A549 (cell line): ENCODE measurements around the gene ATXN7L1. TPM values are rescaled to one million over a fixed set of nuclear protein-coding genes. Genes with fewer than 3 reads are reported as not detected.
"Not testable (repeated sequence)": the region's sequence is repeated elsewhere in the genome, so short reads cannot be mapped to it uniquely, and the experiment has no call there.

Source experiments
- ATAC-seq, 2 experiments: fragments of 200-7000 bp in 1 of 2; fragments of >200 bp in 1 of 2; cut with Nextera tagmentation in 1 of 2; cut with Tn5 transposase in 1 of 2; 3 replicates each; pipeline versions ENCODE4 v1.8.0 to v1.9.1; 2018 to 2020; ENCODE audit warnings: mild to moderate bottlenecking in 1 of 2, moderate library complexity in 1 of 2
- CTCF ChIA-PET: fragments of 300-600 bp; sonication (Branson Sonifier 250); formaldehyde crosslinking; extraction: SDS; loops from one replicate; lab custom pipeline; 2021; ENCODE audit warnings: antibody characterized with exemption, inconsistent platforms; lab: Yijun Ruan, JAX
- POLR2A ChIA-PET: fragments of 350-600 bp; formaldehyde crosslinking; extraction: SDS; loops from one replicate; lab custom pipeline; 2021; ENCODE audit warnings: antibody characterized with exemption, inconsistent platforms; lab: Yijun Ruan, JAX
- DNase-seq, 2 experiments: peaks; one replicate each; pipeline versions ENCODE4 v3.0.0 to v3.0.0-alpha.2; 2011 to 2016; ENCODE audit warnings: low read depth in 1 of 2, low spot score in 1 of 2
- FAIRE-seq: peaks from 2 replicates; lab custom pipeline; 2011; peaks lifted over from hg19 to GRCh38; lab: Jason Lieb, UNC
- H3K27ac ChIP-seq, 2 experiments: fragments of >200 bp; sonication (Bioruptor Twin); formaldehyde crosslinking; 3 replicates each; pipeline ENCODE4 v1.5.1; 2016 to 2017
- H3K4me1 ChIP-seq: fragments of >200 bp; sonication (Bioruptor Twin); formaldehyde crosslinking; 3 replicates; pipeline ENCODE4 v1.6.1; 2016
- H3K4me2 ChIP-seq: fragments of >200 bp; sonication (Bioruptor Twin); formaldehyde crosslinking; 3 replicates; pipeline ENCODE4 v1.6.1; 2016
- H3K4me3 ChIP-seq: fragments of >200 bp; sonication (Bioruptor Twin); formaldehyde crosslinking; 3 replicates; pipeline ENCODE4 v1.5.1; 2016
- H3K9me3 ChIP-seq: fragments of >200 bp; sonication (Bioruptor Twin); formaldehyde crosslinking; 3 replicates; pipeline ENCODE4 v1.6.1; 2016
- ATOH8 ChIP-seq: fragments of 250-450 bp; sonication (Bioruptor Pico); IDR thresholded peaks from 2 replicates; pipeline ENCODE4 v1.5.0; 2020; ENCODE audit warnings: low read depth, mild to moderate bottlenecking, moderate library complexity
- BCL3 ChIP-seq: fragments of >200 bp; sonication (Bioruptor Twin); formaldehyde crosslinking; IDR thresholded peaks from 3 replicates; pipeline ENCODE4 v1.6.1; 2016
- HEYL ChIP-seq: fragments of 250-450 bp; sonication (Bioruptor Pico); IDR thresholded peaks from 2 replicates; pipeline ENCODE4 v1.8.0; 2021; ENCODE audit warnings: mild to moderate bottlenecking, moderate library complexity
- HOXB13 ChIP-seq: fragments of 250-450 bp; sonication (Bioruptor Pico); IDR thresholded peaks from 2 replicates; pipeline ENCODE4 v1.5.0; 2020; ENCODE audit warnings: low read depth, mild to moderate bottlenecking, moderate library complexity
- JUN ChIP-seq, 2 experiments: fragments of >200 bp; sonication (Bioruptor Twin); formaldehyde crosslinking; IDR thresholded peaks; 2 replicates in 1 of 2; 3 replicates in 1 of 2; pipeline ENCODE4 v1.6.1; 2016 to 2017
- MAZ ChIP-seq: fragments of 150-350 bp; IDR thresholded peaks from 2 replicates; pipeline ENCODE4 v1.6.1; 2014; ENCODE audit warnings: antibody characterized with exemption, low read depth, low read length, borderline replicate concordance
- NR3C1 ChIP-seq: fragments of >200 bp; sonication (Bioruptor Twin); formaldehyde crosslinking; IDR thresholded peaks from 3 replicates; pipeline ENCODE4 v1.6.1; 2017
- PBX3 ChIP-seq: IDR thresholded peaks from 2 replicates; pipeline ENCODE4 v1.6.1; 2012
- RAD21 ChIP-seq, 2 experiments: fragments of >200 bp in 1 of 2; sonication (Bioruptor Twin) in 1 of 2; formaldehyde crosslinking in 1 of 2; IDR thresholded peaks in 1 of 2; conservative IDR thresholded peaks in 1 of 2; 2 replicates in 1 of 2; 3 replicates in 1 of 2; pipeline ENCODE4 v1.6.1; 2012 to 2018; ENCODE audit warnings: inconsistent platforms in 1 of 2
- RFX5 ChIP-seq: fragments of 450-650 bp; IDR thresholded peaks from 2 replicates; pipeline ENCODE4 v1.7.1; 2014; ENCODE audit warnings: antibody characterized with exemption, mild to moderate bottlenecking, moderate library complexity
- RNF2 ChIP-seq: fragments of 200-600 bp; sonication (generic); IDR thresholded peaks from 2 replicates; pipeline ENCODE4 v1.6.1; 2016; ENCODE audit warnings: low read depth, mild to moderate bottlenecking, antibody characterized with exemption, moderate library complexity, borderline replicate concordance
- TFCP2L1 ChIP-seq: fragments of 250-450 bp; sonication (Bioruptor Pico); IDR thresholded peaks from 2 replicates; pipeline ENCODE4 v1.5.0; 2021; ENCODE audit warnings: mild to moderate bottlenecking
- USF2 ChIP-seq: fragments of 450-650 bp; IDR thresholded peaks from 2 replicates; pipeline ENCODE4 v1.6.1; 2014; ENCODE audit warnings: antibody characterized with exemption
- ZC3H11A ChIP-seq: fragments of 450-650 bp; IDR thresholded peaks from 2 replicates; pipeline ENCODE4 v1.6.1; 2014; ENCODE audit warnings: antibody characterized with exemption, mild to moderate bottlenecking
- WGBS: methylation state at CpG from one replicate; pipeline ENCODE4 v1.1.6; 2017; ENCODE audit errors: missing lambda C conversion rate; 5-methylcytosine and 5-hydroxymethylcytosine counted together
- polyA plus RNA-seq, 4 experiments: library from polyadenylated mRNA; depleted of rRNA in 3 of 4; stranded (reverse); fragments of >200 nt; fragmentation: RNase III in 1 of 4; extraction: RNeasy Plus Mini Kit Qiagen cat#74134 plus additional on column Dnase treatment in 1 of 4; gene quantifications; 2 replicates in 3 of 4; 3 replicates in 1 of 4; pipeline ENCODE4 v1.2.3, GENCODE V29; 2011 to 2017

The ATXN7L1 gene
- polyA plus RNA-seq, 2 of the 4 experiments (the other 2 are of a cell fraction) = 4.5 to 5.7 TPM

GRCh38 chr7:105698531-105698930, 177.9 kb downstream of the ATXN7L1 start:
- TF ChIP-seq RFX5 (no peak), NR3C1 (no peak), TFCP2L1 (CRISPR knock-in tag) (no peak), JUN (IDR thresholded peaks at IDR 0.05) (no peak), RNF2 (no peak), HEYL (no peak), ZC3H11A (no peak), PBX3 (no peak)
- no peak overlapping the region for H3K4me3 ChIP-seq
- no peaks in the 10 kb centered on the region for H3K4me1 ChIP-seq
- CTCF ChIA-PET = interaction anchor here (1.8 kb wide), 1 partner anchor 62 kb away, joined by 6 read pairs; no protein-coding TSS in a partner anchor
- no peak overlapping the region for H3K27ac ChIP-seq
- 83% methylated on average over 6 of the region's 6 CpGs for WGBS
- FAIRE-seq (no peak), ATAC-seq (no peak), DNase-seq (no peak)
- POLR2A ChIA-PET = no interaction called here
- no peak overlapping the region for H3K4me2 ChIP-seq
- H3K9me3 ChIP-seq = no peaks in the 10 kb centered on the region

GRCh38 chr7:105697753-105698152, 178.6 kb downstream of the ATXN7L1 start:
- DNase-seq = no peak
- Histone ChIP-seq H3K4me2 (no peak overlapping the region), H3K4me1 (no peaks in the 10 kb centered on the region), H3K4me3 (no peak overlapping the region), H3K27ac (no peak overlapping the region), H3K9me3 (no peaks in the 10 kb centered on the region)
- WGBS = 84% methylated on average over 5 of the region's 5 CpGs
- ATAC-seq = no peak
- no peak for TF ChIP-seq USF2
- ChIA-PET POLR2A (no interaction called here), CTCF (interaction anchor here (0.6 kb wide), 1 partner anchor 12 kb away, joined by 3 read pairs; no protein-coding TSS in a partner anchor)
- no peak for FAIRE-seq

GRCh38 chr7:105697169-105697568, 179.2 kb downstream of the ATXN7L1 start:
- CTCF ChIA-PET = interaction anchor here (0.6 kb wide), 1 partner anchor 11 kb away, joined by 3 read pairs; no protein-coding TSS in a partner anchor
- H3K4me1 ChIP-seq, H3K4me3 ChIP-seq, H3K27ac ChIP-seq, ATAC-seq, DNase-seq, H3K9me3 ChIP-seq, H3K4me2 ChIP-seq, POLR2A ChIA-PET, FAIRE-seq: not testable (repeated sequence)
- 92% methylated on average over 11 of the region's 11 CpGs for WGBS

- FAIRE-seq = no peak
- DNase-seq = no peak
- POLR2A ChIA-PET = no interaction called here
- WGBS = 96% methylated on average over 3 of the region's 3 CpGs
- CTCF ChIA-PET = interaction anchor here (0.9 kb wide), 1 partner anchor 349 kb away, joined by 3 read pairs; no protein-coding TSS in a partner anchor
- no peaks in the 10 kb centered on the region for H3K9me3 ChIP-seq
- H3K4me1 ChIP-seq = 0 out of 3 replicates have a peak, but pooled peaks cover 9% of the 10 kb centered on the region
- H3K4me3 ChIP-seq = no peak overlapping the region
- no peak overlapping the region for H3K4me2 ChIP-seq
- ATAC-seq = no peak
- TF ChIP-seq TFCP2L1 (CRISPR knock-in tag) (no peak), RAD21 (conservative IDR thresholded peaks at IDR 0.05 in 1 of 2, IDR thresholded peaks at IDR 0.05 in 1 of 2) (no peak), ATOH8 (CRISPR knock-in tag) (no peak), HOXB13 (no peak), MAZ (no peak), BCL3 (no peak)
- H3K27ac ChIP-seq = no peak overlapping the region
Measured at GRCh38 chr7:105693576-105693975, 182.8 kb downstream of the ATXN7L1 start.
